HG03442 (cell line): ENCODE results near the gene SPANXB1.
"Not testable (repeated sequence)": the region's sequence is repeated elsewhere in the genome, so short reads cannot be mapped to it uniquely, and the experiment has no call there.

ENCODE experiments used
- ATAC-seq: cut with Tn5 transposase; IDR thresholded peaks from one replicate; pipeline ENCODE4 v1.9.1; 2021; ENCODE audit warnings: mild to moderate bottlenecking, moderate library complexity; ENCODE audit not compliant: unreplicated experiment

SPANXB1 gene

GRCh38 chrX:141002568-141002967 is at the start of gene SPANXB1:
TSS of gene SPANXB1 (plus strand) at chrX:141002594. CDS start at chrX:141002694, 100 bp downstream.
- ATAC-seq = not testable (repeated sequence)

- no peak for ATAC-seq
Observed at GRCh38 chrX:140967036-140967435, 35.4 kb upstream of the SPANXB1 start.

- no peak for ATAC-seq
Observed at GRCh38 chrX:140971099-140971795, 31.1 kb upstream of the SPANXB1 start.

- ATAC-seq = no peak
Observed at GRCh38 chrX:140975472-140975871, 26.9 kb upstream of the SPANXB1 start.

- ATAC-seq = no peak
Observed at GRCh38 chrX:140980271-140980670, 22.1 kb upstream of the SPANXB1 start.

- no peak for ATAC-seq
Observed at GRCh38 chrX:140983730-140984129, 18.7 kb upstream of the SPANXB1 start.

- ATAC-seq = not testable (repeated sequence)
Observed at GRCh38 chrX:141005243-141005642, 2.8 kb downstream of the SPANXB1 start.

GRCh38 chrX:141044246-141044645 is 41.9 kb downstream of the SPANXB1 start:
- ATAC-seq = not testable (repeated sequence)

GRCh38 chrX:141049878-141050277 is 47.5 kb downstream of the SPANXB1 start:
- ATAC-seq = not testable (repeated sequence)

GRCh38 chrX:141052098-141052497 is 49.7 kb downstream of the SPANXB1 start:
- ATAC-seq = not testable (repeated sequence)
